Liver (tissue), 9 donors: ENCODE data around the gene PROX1. TPM values are rescaled to one million over a fixed set of nuclear protein-coding genes. Genes with fewer than 3 reads are reported as not detected.
A peak's percentile ranks its signal among the peaks of the same experiment; 100 is the strongest.

Experiments used
- DNase-seq: peaks from one replicate; pipeline ENCODE4 v3.0.0-alpha.2; 2017; ENCODE audit warnings: low spot score
- H3K27ac ChIP-seq, 2 donors: one replicate each; pipeline ENCODE4 v1.7.0; 2013; ENCODE audit warnings: inconsistent platforms in 2 of 2, low read length in 2 of 2, control low read depth in 1 of 2, low read depth in 1 of 2, mild to moderate bottlenecking in 1 of 2
- H3K27me3 ChIP-seq, 4 donors: one replicate each; pipeline versions ENCODE4 v1.6.1 to v1.7.0; 2013; ENCODE audit warnings: low read length in 3 of 4, inconsistent platforms in 1 of 4, mild to moderate bottlenecking in 1 of 4, moderate library complexity in 1 of 4; ENCODE audit not compliant: control insufficient read depth in 4 of 4, insufficient read depth in 4 of 4
- H3K36me3 ChIP-seq, 4 donors: one replicate each; pipeline versions ENCODE4 v1.6.1 to v1.7.0; 2013; ENCODE audit warnings: low read length in 3 of 4, mild to moderate bottlenecking in 3 of 4, low read depth in 1 of 4, moderate library complexity in 1 of 4; ENCODE audit not compliant: control insufficient read depth in 4 of 4, insufficient read depth in 3 of 4
- H3K4me1 ChIP-seq, 4 donors: one replicate each; pipeline versions ENCODE4 v1.6.1 to v1.7.0; 2013; ENCODE audit warnings: low read length in 3 of 4, mild to moderate bottlenecking in 3 of 4, moderate library complexity in 1 of 4; ENCODE audit not compliant: control insufficient read depth in 4 of 4, insufficient read depth in 4 of 4
- H3K4me3 ChIP-seq, 3 donors: one replicate each; pipeline versions ENCODE4 v1.6.1 to v1.7.0; 2013; ENCODE audit warnings: low read length in 3 of 3, control low read depth in 1 of 3, low read depth in 1 of 3, mild to moderate bottlenecking in 1 of 3
- H3K9ac ChIP-seq, 2 donors: one replicate each; pipeline ENCODE4 v1.7.0; 2013; ENCODE audit warnings: low read length in 2 of 2, mild to moderate bottlenecking in 2 of 2, moderate library complexity in 2 of 2, control low read depth in 1 of 2, low read depth in 1 of 2
- H3K9me3 ChIP-seq, 4 donors: one replicate each; pipeline versions ENCODE4 v1.6.1 to v1.7.0; 2013; ENCODE audit warnings: low read length in 3 of 4; ENCODE audit not compliant: control insufficient read depth in 4 of 4
- EGR1 ChIP-seq, 2 donors: IDR thresholded peaks; 2 replicates each; pipeline ENCODE4 v1.6.1; 2016 to 2018; ENCODE audit warnings: antibody characterized with exemption in 2 of 2, low read depth in 2 of 2
- FOXA1 ChIP-seq: IDR thresholded peaks from 2 replicates; pipeline ENCODE4 v1.6.1; 2016; ENCODE audit warnings: antibody characterized with exemption
- FOXA2 ChIP-seq: IDR thresholded peaks from 2 replicates; pipeline ENCODE4 v1.6.1; 2016; ENCODE audit warnings: antibody characterized with exemption
- GABPA ChIP-seq, 2 donors: IDR thresholded peaks in 1 of 2; conservative IDR thresholded peaks in 1 of 2; 2 replicates each; pipeline ENCODE4 v1.6.1; 2016; ENCODE audit warnings: antibody characterized with exemption in 2 of 2, mild to moderate bottlenecking in 1 of 2, moderate library complexity in 1 of 2
- HNF4A ChIP-seq, 2 donors: conservative IDR thresholded peaks; 2 replicates each; pipeline ENCODE4 v1.6.1; 2016; ENCODE audit warnings: antibody characterized with exemption in 2 of 2, mild to moderate bottlenecking in 2 of 2
- HNF4G ChIP-seq: IDR thresholded peaks from 2 replicates; pipeline ENCODE4 v1.6.1; 2016; ENCODE audit warnings: antibody characterized with exemption
- JUND ChIP-seq, 2 donors: IDR thresholded peaks; 2 replicates each; pipeline ENCODE4 v1.6.1; 2016; ENCODE audit warnings: antibody characterized with exemption in 2 of 2
- NR2F2 ChIP-seq: IDR thresholded peaks from 2 replicates; pipeline ENCODE4 v1.6.1; 2016; ENCODE audit warnings: antibody characterized with exemption
- RAD21 ChIP-seq, 2 donors: IDR thresholded peaks; 2 replicates each; pipeline ENCODE4 v1.6.1; 2016; ENCODE audit warnings: antibody characterized with exemption in 2 of 2, mild to moderate bottlenecking in 2 of 2
- RXRA ChIP-seq, 2 donors: IDR thresholded peaks; 2 replicates each; pipeline ENCODE4 v1.6.1; 2017 to 2018; ENCODE audit warnings: antibody characterized with exemption in 2 of 2, mild to moderate bottlenecking in 1 of 2
- SP1 ChIP-seq: IDR thresholded peaks from 2 replicates; pipeline ENCODE4 v1.6.1; 2018; ENCODE audit warnings: antibody characterized with exemption, mild to moderate bottlenecking
- TAF1 ChIP-seq: conservative IDR thresholded peaks from 2 replicates; pipeline ENCODE4 v1.6.1; 2016; ENCODE audit warnings: antibody characterized with exemption, mild to moderate bottlenecking
- YY1 ChIP-seq: IDR thresholded peaks from 2 replicates; pipeline ENCODE4 v1.6.1; 2016; ENCODE audit warnings: antibody characterized with exemption, mild to moderate bottlenecking
- WGBS: extraction: QIAGEN DNeasy Blood & Tissue Kit; methylation state at CpG from one replicate; pipeline ENCODE4 v1.1.7; 2013; 5-methylcytosine and 5-hydroxymethylcytosine counted together
- polyA plus RNA-seq, 2 donors: library from polyadenylated mRNA; stranded (reverse) in 1 of 2; unstranded in 1 of 2; fragments of 200-250 nt in 1 of 2; fragments of >200 nt in 1 of 2; fragmentation: Nextera tagmentation in 1 of 2; extraction: Ambion mirVana in 1 of 2; gene quantifications; one replicate each; pipeline versions ENCODE4 v1.2.1 to v1.2.3, GENCODE V29; 2013 to 2015
- total RNA-seq, 2 donors: library from RNA; depleted of rRNA; stranded (reverse); fragments of >200 nt; gene quantifications; one replicate each; pipeline ENCODE4 v1.2.3, GENCODE V29; 2014
- TF ChIP-seq, protein P1 (sequence below): IDR thresholded peaks from 2 replicates; pipeline ENCODE4 v1.6.1; 2016; ENCODE audit warnings: antibody characterized with exemption, mild to moderate bottlenecking
- TF ChIP-seq, protein P2 (sequence below): fragments of 150-350 bp; IDR thresholded peaks from 2 replicates; pipeline ENCODE4 v1.5.1; 2017; ENCODE audit warnings: improper control_type of control experiment, low read depth, low read length; ENCODE audit not compliant: missing input control
- TF ChIP-seq, protein P3 (sequence below): IDR thresholded peaks from 2 replicates; pipeline ENCODE4 v1.6.1; 2016; ENCODE audit warnings: antibody characterized with exemption
- TF ChIP-seq, protein P4 (sequence below): IDR thresholded peaks from 2 replicates; pipeline ENCODE4 v1.6.1; 2016; ENCODE audit warnings: antibody characterized with exemption
- TF ChIP-seq, protein P5 (sequence below): IDR thresholded peaks from 2 replicates; pipeline ENCODE4 v1.6.1; 2016; ENCODE audit warnings: antibody characterized with exemption
- donor health status: healthy.
- donor health status: healthy.
- donor health status: healthy.
- donor health status: healthy.
- donor health status: healthy.

PROX1 gene
- total and polyA plus RNA-seq, 4 donors, result 18.3 to 101 (median 31.3) TPM

DNA sequence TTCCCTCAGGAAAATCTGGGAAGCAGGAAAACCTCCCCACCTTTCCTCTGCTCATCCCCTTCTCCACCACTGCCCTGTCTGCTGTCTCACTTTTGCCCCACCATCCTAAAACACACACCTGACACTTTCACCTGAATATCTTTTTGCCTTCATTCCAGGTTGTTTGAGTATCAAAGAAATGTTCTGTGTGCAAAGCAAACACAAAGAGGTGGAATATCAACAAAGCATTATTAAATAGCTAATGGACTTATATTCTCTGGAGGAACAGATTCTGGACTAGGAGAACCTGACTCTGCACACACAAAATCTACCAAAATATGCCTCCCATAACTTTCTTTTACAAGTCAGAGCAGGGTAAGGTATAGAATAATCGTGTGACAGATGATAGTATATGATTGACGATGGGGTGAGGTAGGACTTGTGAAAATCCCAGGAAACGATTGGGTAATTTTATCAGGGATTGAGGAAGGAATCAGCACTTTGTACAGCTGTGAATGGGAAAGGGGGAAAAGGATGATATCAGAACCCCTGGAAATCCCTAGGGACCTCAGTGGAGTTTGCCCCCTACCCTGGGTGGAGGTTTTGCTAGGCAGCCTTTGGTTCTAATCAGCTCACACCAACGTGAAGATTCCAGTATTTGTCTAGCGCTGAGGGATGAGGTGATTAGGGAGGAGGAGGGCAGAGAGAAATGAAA lies 87.7 kb downstream of the PROX1 start:
- peak overlapping the region; percentile 51 to 70 for H3K27ac ChIP-seq
- TF ChIP-seq EGR1 (IDR thresholded peaks at IDR 0.05; ENCODE audit: low read depth in 2 of 2) (no peak), FOXA1 (peak; percentile 22), NR2F2 (no peak), RAD21 (IDR thresholded peaks at IDR 0.05) (no peak), HNF4G (peak; percentile 13), GABPA (IDR thresholded peaks at IDR 0.05 in 1 of 2, conservative IDR thresholded peaks at IDR 0.05 in 1 of 2) (no peak), TAF1 (no peak), RXRA (IDR thresholded peaks at IDR 0.05) (peak; percentile 23 to 37), FOXA2 (peak; percentile 35), HNF4A (conservative IDR thresholded peaks at IDR 0.05) (peak; percentile 21 to 35), SP1 (peak; percentile 31), JUND (IDR thresholded peaks at IDR 0.05) (no peak), YY1 (no peak)
- TF ChIP-seq, protein P1, sequence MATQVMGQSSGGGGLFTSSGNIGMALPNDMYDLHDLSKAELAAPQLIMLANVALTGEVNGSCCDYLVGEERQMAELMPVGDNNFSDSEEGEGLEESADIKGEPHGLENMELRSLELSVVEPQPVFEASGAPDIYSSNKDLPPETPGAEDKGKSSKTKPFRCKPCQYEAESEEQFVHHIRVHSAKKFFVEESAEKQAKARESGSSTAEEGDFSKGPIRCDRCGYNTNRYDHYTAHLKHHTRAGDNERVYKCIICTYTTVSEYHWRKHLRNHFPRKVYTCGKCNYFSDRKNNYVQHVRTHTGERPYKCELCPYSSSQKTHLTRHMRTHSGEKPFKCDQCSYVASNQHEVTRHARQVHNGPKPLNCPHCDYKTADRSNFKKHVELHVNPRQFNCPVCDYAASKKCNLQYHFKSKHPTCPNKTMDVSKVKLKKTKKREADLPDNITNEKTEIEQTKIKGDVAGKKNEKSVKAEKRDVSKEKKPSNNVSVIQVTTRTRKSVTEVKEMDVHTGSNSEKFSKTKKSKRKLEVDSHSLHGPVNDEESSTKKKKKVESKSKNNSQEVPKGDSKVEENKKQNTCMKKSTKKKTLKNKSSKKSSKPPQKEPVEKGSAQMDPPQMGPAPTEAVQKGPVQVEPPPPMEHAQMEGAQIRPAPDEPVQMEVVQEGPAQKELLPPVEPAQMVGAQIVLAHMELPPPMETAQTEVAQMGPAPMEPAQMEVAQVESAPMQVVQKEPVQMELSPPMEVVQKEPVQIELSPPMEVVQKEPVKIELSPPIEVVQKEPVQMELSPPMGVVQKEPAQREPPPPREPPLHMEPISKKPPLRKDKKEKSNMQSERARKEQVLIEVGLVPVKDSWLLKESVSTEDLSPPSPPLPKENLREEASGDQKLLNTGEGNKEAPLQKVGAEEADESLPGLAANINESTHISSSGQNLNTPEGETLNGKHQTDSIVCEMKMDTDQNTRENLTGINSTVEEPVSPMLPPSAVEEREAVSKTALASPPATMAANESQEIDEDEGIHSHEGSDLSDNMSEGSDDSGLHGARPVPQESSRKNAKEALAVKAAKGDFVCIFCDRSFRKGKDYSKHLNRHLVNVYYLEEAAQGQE, result no peak
- TF ChIP-seq, protein P2, sequence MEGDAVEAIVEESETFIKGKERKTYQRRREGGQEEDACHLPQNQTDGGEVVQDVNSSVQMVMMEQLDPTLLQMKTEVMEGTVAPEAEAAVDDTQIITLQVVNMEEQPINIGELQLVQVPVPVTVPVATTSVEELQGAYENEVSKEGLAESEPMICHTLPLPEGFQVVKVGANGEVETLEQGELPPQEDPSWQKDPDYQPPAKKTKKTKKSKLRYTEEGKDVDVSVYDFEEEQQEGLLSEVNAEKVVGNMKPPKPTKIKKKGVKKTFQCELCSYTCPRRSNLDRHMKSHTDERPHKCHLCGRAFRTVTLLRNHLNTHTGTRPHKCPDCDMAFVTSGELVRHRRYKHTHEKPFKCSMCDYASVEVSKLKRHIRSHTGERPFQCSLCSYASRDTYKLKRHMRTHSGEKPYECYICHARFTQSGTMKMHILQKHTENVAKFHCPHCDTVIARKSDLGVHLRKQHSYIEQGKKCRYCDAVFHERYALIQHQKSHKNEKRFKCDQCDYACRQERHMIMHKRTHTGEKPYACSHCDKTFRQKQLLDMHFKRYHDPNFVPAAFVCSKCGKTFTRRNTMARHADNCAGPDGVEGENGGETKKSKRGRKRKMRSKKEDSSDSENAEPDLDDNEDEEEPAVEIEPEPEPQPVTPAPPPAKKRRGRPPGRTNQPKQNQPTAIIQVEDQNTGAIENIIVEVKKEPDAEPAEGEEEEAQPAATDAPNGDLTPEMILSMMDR, result no peak
- TF ChIP-seq, protein P3, sequence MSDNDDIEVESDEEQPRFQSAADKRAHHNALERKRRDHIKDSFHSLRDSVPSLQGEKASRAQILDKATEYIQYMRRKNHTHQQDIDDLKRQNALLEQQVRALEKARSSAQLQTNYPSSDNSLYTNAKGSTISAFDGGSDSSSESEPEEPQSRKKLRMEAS, result no peak
- TF ChIP-seq, protein P4, sequence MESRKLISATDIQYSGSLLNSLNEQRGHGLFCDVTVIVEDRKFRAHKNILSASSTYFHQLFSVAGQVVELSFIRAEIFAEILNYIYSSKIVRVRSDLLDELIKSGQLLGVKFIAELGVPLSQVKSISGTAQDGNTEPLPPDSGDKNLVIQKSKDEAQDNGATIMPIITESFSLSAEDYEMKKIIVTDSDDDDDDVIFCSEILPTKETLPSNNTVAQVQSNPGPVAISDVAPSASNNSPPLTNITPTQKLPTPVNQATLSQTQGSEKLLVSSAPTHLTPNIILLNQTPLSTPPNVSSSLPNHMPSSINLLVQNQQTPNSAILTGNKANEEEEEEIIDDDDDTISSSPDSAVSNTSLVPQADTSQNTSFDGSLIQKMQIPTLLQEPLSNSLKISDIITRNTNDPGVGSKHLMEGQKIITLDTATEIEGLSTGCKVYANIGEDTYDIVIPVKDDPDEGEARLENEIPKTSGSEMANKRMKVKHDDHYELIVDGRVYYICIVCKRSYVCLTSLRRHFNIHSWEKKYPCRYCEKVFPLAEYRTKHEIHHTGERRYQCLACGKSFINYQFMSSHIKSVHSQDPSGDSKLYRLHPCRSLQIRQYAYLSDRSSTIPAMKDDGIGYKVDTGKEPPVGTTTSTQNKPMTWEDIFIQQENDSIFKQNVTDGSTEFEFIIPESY, result no peak
- TF ChIP-seq, protein P5, sequence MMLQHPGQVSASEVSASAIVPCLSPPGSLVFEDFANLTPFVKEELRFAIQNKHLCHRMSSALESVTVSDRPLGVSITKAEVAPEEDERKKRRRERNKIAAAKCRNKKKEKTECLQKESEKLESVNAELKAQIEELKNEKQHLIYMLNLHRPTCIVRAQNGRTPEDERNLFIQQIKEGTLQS, result no peak

More for the DNA sequence above, 87.7 kb downstream of the PROX1 start:
- no peaks in the 10 kb centered on the region for H3K9me3 ChIP-seq
- no peaks in the 10 kb centered on the region for H3K36me3 ChIP-seq
- no peak overlapping the region for H3K9ac ChIP-seq
- H3K27me3 ChIP-seq, result no peaks in the 10 kb centered on the region
- DNase-seq, result no peak
- 34% methylated on average over 5 of the region's 5 CpGs for WGBS
- peaks cover 0 to 33% (median 4%) of the 10 kb centered on the region in 4 donors for H3K4me1 ChIP-seq
- no peak overlapping the region for H3K4me3 ChIP-seq
